HG03060 (cell line): Measurements from ENCODE around the gene FIG4.
"Not testable (repeated sequence)": the region's sequence is repeated elsewhere in the genome, so short reads cannot be mapped to it uniquely, and the experiment has no call there.

Experiments
- ATAC-seq: cut with Tn5 transposase; IDR thresholded peaks from one replicate; pipeline ENCODE4 v1.9.1; 2021; ENCODE audit warnings: low read depth, moderate number of reproducible peaks; ENCODE audit not compliant: unreplicated experiment

FIG4 gene

DNA sequence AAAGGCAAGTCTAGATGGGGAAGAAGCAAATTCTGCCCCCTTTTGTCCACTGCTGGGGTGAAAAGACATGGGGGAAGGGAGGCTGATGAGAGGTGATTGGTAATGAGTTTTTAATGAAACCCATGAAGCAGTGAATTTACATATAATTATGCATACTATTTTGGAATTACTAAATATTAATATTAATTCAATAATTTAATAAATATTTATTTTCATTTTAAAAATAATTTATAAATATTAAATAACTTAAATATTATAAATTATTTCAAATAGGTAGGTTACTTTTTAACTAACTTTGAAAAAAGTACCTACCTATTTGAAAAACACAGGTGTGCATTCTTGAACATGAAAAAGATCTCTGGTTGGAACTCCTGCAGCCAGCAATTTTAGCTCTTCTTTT lies 148.9 kb downstream of the FIG4 start:
- no peak for ATAC-seq

DNA sequence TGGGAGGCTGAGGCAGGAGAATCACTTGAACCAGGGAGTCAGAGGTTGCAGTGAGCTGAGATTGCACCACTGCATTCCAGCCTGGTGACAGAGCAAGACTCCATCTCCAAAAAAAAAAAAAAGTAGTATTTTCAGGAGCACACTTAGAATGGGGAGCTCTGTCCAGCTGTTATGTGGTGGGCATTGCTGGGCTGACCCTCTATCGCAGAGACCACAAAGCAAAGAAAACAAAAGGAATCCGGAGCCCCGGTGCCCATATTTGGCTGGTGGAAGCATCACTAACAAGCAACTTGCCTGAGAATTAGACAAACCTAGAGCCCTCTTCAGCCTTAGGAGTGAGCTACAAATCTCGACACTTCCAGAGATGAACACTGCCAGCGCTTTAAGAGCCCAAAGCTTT lies 149.7 kb downstream of the FIG4 start:
- ATAC-seq, result no peak

DNA sequence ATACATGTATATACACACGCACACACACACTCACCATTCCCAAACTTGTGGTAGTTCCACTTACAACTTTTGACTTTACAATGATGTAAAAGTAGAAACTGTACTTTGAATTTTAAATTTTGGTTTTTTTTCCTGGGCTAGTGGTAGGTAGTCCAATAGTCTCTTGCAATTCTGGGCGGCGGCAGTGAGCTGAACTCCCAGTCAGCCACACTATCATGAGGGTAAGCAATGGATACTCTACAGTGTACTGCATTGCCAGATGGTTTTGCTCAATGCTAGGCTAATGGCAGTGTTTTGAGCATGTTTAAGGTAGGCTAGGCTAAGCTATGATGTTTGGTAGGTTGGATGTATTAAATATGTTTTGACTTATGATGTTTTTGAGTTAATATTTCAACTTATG lies 150.8 kb downstream of the FIG4 start:
- no peak for ATAC-seq

DNA sequence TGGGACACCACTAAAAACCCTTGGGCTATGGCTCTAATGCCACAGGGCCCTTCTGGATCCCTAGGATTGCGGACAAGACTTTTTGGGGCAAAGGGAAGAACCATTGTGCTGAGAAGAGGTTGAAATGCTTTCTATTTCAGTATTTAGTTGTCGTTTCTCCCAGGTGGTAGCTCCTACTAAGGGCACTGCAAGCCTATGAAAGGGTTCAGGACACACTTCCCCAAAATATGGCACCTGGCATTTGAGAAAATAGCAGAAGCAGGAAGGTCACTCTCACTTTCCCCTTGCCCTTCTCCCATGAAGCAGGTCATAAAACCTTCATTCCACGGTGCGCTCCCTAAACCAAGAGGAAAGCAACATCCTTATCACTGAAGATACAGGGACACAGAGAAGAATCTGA lies 161.6 kb downstream of the FIG4 start:
- no peak for ATAC-seq

DNA sequence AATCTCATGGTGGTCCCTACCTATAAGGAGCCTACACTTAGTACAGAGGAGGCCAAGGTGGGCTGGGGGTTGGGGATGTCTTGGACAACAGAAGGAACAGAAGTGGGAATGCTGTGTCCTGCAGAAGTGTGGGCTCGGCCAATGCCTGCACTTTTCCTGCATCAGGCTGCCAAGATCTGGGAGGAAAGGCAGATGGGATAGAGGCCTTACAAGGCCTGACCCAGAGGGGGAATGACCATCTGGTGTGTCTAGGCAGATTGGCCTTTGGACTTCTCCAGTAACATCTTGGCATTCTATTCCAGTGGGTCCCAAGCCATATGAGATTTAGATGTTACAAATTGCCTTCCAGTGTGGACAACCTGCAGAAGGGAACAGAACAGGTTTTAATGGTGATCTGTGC lies 162.3 kb downstream of the FIG4 start:
- no peak for ATAC-seq

DNA sequence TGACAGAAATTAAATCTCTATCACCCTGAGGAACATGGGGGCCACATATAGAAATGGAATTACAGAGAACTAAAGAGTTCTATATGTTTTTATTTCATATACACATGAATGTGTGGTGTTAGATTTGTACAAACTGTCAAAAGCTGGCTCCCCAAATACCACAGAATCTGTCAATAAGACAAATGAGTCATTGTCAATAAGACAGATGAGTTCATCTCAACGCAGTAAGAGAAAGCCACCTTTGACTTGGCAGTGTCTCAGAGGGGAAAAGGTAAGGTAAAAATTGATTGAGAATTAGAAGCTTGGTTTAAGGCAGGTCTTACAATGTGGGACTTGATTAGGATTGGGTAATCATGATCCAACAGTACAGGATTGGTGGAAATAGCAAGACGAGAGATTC lies 162.9 kb downstream of the FIG4 start:
- ATAC-seq, result no peak

DNA sequence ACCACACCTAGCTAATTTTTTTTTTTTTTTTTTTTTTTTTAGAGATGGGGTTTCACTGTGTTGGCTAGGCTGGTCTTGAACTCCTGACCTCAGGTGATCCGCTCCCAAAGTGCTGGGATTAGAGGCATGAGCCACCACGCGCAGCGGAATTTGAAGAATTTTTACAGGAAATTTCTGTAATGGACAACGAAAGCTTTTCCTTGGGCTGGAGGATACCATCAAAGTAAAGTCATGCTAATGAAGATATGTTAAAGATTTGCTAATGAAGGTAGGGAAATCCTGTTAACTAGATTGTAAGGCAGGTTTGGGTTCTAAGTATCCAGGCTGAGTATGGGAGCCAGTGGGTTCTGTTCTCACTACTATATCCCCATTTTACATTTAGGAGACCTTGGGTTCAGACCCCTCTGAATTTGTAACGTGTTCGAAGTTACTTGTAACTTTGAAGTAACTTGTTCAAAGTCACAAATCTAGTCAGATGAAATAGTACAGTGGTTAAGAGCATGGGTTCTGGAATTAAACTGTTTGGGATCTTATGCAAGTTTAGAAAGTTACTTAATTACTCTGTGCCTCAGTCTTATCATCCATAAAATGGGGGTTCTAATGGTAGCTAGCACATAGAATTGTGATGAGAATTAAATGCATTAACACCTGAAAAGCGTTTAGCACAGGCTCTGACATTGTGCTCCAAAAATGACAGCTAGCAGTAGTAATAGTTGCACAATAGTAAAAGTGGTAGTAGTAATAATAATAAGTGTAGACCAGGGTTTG lies 163.6 kb downstream of the FIG4 start:
- ATAC-seq, result no peak

DNA sequence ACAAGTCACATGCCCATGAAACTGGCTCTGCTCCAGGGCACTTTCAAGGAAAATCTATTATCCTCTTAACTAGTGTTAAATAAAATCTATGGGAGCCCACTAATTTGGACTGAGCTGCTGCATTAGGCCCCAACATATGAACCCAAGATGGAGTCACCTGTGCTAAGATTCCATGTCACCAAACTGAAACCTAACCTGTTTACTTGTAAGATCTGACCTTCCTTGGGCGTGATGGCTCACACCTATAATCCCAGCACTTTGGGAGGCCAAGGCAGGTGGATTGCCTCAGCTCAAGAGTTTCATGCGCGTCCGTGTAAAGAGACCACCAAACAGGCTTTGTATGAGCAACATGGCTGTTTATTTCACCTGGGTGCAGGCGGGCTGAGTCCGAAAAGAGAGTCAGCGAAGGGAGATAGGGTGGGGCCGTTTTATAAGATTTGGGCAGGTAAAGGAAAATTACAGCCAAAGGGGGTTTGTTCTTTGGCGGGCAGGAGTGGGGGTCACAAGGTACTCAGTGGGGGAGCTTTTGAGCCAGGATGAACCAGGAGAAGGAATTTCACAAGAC lies 164.5 kb downstream of the FIG4 start:
- ATAC-seq, result not testable (repeated sequence)

DNA sequence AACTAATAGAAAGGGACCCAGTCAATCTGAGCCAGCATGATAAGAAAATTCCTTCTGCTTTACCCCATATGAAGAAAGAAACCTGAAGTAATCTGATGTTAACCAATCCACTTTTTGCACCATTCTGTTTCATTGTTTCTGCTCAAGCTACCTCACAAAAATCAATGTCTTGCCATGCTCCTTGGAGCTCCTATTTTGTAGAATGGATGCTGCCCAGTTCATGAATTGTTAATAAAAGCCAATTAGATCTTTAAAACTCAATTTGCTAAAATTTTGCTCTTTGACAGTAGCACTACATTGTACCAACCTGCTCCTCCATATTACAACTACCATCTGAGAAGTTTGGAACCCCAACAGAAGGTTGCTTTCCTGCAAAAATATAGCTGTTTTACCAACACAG lies 170.8 kb downstream of the FIG4 start:
- no peak for ATAC-seq

DNA sequence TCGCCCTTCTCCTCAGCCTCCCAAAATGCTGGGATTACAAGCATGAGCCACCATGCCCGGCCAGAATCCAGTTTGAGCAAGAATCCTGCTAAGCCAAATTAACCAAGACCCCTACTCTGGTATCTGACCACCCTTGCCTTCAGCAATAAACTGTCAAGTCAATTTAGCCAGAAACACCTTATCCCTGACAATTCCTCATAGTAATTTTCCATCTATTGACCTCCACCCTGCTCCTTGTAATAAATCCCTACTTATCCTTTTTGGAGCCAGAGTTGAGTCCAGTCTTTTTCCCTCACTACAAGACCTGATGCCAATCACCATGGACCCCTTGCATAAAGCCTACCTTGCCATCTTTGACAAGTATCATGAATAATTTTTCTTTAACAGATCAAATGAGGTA lies 173.0 kb downstream of the FIG4 start:
- ATAC-seq, result no peak

DNA sequence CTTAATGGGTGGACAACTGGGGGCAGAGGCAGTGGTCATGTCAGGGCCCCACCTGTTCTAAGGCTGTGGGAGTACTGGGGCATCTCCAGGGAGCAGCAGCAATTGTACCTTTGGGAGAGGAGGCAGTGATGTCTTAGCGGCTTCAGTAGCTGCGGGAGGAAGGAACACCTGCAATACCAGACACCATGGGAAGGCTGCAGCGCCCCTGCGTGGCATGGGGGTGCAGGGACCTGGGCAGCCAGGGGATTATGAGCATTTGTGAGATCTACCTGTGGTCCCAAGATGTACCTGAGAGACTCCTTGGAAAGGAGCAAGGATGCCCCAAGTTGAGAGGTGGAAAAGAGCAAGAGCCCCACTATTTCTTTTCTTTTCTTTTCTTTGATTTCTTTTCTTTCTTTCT lies 174.9 kb downstream of the FIG4 start:
- ATAC-seq, result no peak

DNA sequence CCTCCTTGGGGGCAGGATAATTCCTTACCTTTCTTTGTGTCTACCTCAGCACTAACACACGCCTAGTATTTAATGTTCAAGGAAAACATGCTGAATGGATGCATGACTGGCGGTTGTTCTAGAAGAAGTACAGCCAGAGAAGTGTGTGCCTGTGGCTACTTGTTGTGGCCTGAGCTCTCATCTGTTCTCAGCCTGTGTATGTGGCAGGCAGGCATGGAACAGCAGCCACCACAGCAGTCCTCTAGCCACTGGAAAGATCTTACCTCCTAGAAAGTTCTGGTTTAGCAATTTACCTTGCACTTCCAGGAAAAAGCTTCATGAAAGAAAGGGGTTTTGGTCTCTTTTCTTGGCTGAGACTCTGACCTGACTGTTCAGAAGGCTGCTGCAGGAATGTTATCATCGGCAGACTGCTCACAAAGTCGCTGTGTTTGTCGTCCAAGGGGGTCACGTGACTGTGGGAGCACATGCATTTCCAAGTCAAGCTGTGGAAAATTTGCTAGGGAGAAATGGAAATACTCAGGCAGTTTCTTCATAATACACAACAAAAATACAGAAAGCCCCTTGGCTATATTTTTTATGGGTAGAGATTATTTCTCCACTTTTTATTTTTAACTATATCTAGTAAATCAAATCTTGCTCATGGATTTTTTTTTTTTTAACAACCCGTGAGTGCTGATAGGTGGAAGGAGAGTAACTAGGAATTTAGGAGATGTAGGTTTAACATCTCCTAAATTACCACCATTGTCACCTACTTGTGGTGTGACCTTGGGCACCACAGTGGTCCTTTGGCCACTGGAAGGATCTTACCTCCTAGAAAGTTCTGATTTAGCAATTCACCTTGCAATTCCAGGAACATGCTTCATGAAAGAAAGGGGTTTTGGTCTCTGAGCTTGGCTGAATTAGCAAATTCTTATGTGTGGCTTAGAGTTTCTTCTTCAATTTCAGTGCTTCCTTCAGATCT lies 176.2 kb downstream of the FIG4 start:
- ATAC-seq, result no peak

DNA sequence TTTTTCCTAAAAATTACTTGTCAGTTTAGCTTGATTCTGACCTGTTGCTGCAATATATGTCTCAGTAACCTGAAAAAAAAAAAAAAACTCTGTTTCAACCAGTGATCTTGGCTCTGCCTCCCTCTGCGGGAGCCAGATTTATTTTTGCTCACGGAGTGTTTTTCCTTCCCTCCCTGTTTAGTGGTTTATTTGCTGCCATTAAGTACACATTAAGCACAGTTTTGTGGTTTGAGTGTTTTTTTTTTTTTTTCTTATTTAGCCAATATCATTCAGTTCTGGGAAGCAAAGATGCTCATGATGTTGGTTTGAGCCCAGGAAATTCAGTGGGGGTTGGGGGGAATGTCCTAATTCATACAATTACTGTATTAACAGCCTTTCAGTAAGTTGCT lies 176.9 kb downstream of the FIG4 start:
- ATAC-seq, result no peak

DNA sequence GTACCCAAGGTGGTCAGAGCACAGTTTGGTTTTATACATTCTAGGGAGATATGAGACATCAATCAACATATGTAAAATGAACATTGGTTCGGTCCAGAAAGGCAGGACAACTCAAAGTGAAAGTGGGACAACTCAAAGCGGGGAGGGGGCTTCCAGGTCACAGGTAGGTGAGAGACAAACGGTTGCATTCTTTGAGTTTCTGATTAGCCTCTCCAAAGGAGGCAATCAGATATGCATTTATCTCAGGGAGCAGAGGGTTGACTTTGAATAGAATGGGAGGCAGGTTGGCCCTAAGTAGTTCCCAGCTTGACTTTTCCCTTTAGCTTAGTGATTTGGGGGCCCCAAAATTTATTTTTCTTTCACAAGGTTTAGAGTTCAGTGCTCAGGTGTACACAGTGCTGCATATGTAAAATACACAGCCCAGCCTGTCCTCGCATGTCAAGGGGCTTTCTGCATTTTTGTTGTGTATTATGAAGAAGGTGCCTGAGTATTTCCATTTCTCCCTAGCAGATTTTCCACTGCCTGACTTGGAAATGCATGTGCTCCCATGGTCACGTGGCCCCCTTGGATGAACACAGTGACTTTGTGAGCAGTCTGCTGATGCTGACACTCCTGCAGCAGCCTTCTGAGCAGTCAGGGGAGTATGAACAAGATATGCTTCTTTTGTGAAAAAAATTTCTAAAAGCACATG lies 178.4 kb downstream of the FIG4 start:
- ATAC-seq, result not testable (repeated sequence)

DNA sequence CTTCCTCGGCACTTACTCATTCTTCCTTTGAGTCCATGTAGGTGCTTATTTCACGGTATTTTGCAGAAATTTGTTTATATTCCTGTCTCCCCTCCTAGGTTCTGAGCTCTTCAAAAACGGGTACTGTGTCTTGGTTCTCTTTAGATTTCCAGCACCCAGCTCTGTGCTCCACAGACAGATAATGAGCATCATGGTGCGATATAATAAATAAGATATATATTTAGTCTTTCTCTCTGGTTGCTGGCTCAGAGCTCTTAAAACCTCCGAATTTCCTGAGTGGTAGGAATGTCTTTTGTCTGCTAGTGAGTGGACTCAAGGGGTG lies 179.0 kb downstream of the FIG4 start:
- no peak for ATAC-seq

DNA sequence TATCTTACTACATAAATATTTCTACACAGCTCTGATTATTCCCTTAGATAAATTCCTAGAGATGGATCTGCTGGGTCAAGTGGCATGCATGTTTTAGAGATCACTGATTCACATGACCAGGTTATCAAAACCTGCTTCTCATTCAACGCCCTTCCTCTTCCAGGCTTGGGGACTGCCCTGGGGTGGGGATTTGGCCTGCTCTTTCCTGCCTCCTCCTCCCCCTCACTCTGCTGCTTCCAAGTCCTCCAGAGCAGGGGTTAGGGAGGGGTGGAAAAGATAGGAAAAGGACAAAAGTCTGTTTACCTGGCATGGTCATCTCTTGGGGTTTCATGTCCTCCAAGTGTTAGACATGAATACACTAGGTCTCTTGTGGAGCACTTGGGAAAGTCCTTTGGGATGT lies 181.5 kb downstream of the FIG4 start:
- no peak for ATAC-seq

DNA sequence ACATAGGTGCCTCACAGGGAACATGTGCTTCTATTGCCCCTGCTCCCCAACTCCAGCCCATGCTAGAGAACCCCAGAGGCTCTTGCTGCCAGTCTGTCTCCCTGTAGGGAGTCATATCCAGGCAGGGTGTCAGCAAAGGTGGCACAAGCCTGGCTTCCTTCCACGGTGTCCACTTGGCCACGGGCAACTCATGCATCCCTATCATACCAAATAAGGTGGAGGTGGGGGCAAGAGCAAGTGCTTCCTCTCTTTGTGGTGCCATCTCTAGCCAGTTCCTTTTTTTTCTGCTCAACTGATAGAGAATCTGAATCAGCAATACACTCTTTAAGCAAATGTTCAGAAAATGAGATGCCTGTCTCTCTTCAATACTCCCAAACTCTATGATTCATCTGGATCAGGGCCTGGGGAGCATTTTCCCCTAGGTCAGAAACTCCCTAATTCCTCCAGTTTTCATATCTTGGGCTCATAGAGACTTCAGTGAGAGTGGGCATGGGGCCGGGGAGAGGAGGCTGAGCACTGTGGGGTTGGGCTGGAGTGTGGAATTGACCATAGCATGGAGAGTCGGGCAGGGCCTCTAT lies 182.0 kb downstream of the FIG4 start:
- ATAC-seq, result no peak

DNA sequence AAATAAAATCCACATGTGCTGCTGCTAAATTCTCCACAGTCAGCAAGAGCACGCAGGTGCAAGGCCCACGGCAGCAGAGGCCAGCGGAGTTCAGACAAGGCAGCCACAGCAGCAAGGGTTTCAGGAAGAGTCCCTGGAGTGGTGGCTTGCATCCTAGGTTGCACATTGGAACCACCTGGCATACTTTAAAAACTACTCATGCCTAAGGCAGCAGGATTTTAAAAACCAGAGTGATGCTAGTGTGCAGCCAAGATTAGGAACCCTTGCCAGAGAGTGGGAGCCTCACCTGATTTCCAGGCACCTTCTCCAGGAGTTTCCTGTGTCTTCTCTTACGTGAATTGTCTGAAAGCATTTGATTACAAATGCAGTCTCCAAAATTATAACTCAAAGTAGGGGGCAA lies 183.0 kb downstream of the FIG4 start:
- no peak for ATAC-seq

DNA sequence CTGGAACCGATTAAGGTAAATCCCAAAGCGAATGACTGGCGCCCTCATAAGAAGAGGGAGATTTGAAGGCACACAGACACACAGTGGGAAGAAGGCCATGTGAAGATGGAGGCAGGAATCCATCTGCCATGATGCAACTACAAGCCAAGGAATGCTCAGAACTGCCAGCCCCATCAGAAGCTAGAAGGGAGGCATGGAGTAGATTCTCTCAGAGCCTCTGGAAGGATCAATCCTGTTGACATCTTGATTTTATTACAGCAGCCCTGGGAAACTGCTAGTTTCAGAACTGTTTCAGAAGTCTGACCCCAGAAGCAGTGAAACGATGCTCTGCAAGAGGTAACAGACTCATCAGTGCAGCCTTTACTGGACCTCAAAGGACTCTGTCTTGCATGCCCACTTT lies 183.5 kb downstream of the FIG4 start:
- no peak for ATAC-seq
